ENCODE results near the gene HBB.

The HBB gene

GRCh38 chr11:5232176-5232575 lies 5.3 kb upstream of the HBB start:
- no peak for TF ChIP-seq CTCF (IDR thresholded peaks at IDR 0.05; ENCODE audit: borderline replicate concordance, insufficient read depth, low read depth, low read length)
- no peak overlapping the region for H3K4me3 ChIP-seq (ENCODE audit: low read depth, low read length)

GRCh38 chr11:5231111-5231510 lies 4.2 kb upstream of the HBB start:
- TF ChIP-seq CTCF (IDR thresholded peaks at IDR 0.05; ENCODE audit: borderline replicate concordance, insufficient read depth, low read depth, low read length) = no peak

DNA sequence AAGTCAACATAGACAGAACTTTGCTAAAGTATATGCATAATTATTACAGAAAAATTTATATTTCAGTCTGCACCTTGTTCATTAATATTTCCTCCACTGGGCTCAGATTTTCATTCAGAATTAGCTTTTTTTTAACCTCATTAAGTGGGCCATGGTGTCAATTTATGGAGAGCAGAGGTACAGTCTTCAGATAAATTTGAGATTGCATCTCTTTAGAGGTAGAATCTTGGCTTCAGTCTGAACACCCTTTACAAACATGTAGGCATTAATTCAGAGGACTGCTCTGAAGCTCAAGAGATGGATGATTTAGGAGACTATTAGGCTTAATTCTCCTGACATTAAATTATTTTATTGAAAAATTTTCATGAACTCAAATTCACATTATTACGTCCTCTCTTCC lies 3.4 kb upstream of the HBB start:
- no peak overlapping the region for H3K4me3 ChIP-seq (ENCODE audit: low read depth, low read length)

More at GRCh38 chr11:5231111-5231510, 4.2 kb upstream of the HBB start:
- H3K4me3 ChIP-seq (ENCODE audit: low read depth, low read length) = no peak overlapping the region

GRCh38 chr11:5229796-5230195 lies 2.9 kb upstream of the HBB start:
- H3K4me3 ChIP-seq (ENCODE audit: low read depth, low read length) = no peak overlapping the region

More for the DNA sequence above, 3.4 kb upstream of the HBB start:
- no peak for TF ChIP-seq CTCF (IDR thresholded peaks at IDR 0.05; ENCODE audit: borderline replicate concordance, insufficient read depth, low read depth, low read length)

DNA sequence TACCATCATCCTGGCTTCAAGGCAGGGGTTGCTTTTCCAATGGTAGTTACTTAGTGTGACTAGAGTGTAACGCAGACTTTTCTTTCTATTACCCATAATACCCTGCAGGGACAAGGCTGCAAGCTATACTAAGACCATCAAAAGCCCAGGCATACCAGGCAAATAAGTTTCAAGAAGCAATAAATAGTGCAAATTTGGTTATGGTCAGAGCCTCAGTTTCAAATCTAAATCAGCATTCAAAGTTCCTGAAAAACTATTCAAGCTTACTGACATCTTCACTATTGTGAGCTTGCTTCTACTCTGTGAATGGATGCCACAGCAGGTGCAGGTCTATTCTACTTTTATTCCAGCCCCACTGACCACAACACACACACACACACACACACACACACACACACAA lies 2.5 kb upstream of the HBB start:
- H3K4me3 ChIP-seq (ENCODE audit: low read depth, low read length) = no peak overlapping the region
- TF ChIP-seq CTCF (IDR thresholded peaks at IDR 0.05; ENCODE audit: borderline replicate concordance, insufficient read depth, low read depth, low read length) = no peak

More at GRCh38 chr11:5229796-5230195, 2.9 kb upstream of the HBB start:
- TF ChIP-seq CTCF (IDR thresholded peaks at IDR 0.05; ENCODE audit: borderline replicate concordance, insufficient read depth, low read depth, low read length) = no peak

DNA sequence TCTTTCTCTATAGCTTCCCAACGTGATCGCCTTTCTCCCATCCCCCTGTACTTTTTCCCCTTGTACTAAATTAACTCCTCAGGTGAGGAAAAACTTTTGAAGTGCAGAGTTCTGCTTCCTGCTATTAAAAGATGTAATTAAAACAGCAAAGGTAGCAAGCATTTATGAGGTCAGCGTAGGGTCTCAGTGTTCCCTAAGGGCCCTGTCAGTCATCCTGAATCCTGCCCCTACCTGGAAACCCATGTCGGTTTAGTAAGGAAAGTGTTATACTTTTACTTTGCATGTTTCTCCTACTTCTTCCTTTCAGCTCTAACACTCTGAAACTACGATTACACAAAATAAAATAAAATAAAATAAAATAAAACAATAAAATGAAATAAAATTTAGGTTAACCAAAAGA lies 1.3 kb upstream of the HBB start:
- H3K4me3 ChIP-seq (ENCODE audit: low read depth, low read length) = no peak overlapping the region
- TF ChIP-seq CTCF (IDR thresholded peaks at IDR 0.05; ENCODE audit: borderline replicate concordance, insufficient read depth, low read depth, low read length) = no peak

- H3K4me3 ChIP-seq (ENCODE audit: low read depth, low read length) = no peak overlapping the region
- no peak for TF ChIP-seq CTCF (IDR thresholded peaks at IDR 0.05; ENCODE audit: borderline replicate concordance, insufficient read depth, low read depth, low read length)
Measured at GRCh38 chr11:5227681-5228080, 810 bp upstream of the HBB start.

All from GM12875 (cell line).